Activated T-cell treated with anti-CD3 and anti-CD28 coated beads, Interleukin-2, amount 50 U/mL, for 48 hours (primary cell): ENCODE results near the gene CST8.

ENCODE experiments used
- DNase-seq, 2 experiments: peaks; one replicate each; pipeline ENCODE4 v3.0.0-alpha.2; 2020

The CST8 gene

GRCh38 chr20:23524146-23524545 lies 33.2 kb downstream of the CST8 start:
- no peak for DNase-seq

GRCh38 chr20:23526850-23527249 lies 35.9 kb downstream of the CST8 start:
- no peak for DNase-seq

- DNase-seq: peak in 1 of 2 experiments; percentile 17
Measured at GRCh38 chr20:23528867-23529431, 38.0 kb downstream of the CST8 start.

- no peak for DNase-seq
Measured at GRCh38 chr20:23530937-23531567, 40.1 kb downstream of the CST8 start.

GRCh38 chr20:23532533-23532932 lies 41.6 kb downstream of the CST8 start:
- DNase-seq: no peak

- DNase-seq: no peak
Measured at GRCh38 chr20:23533161-23533560, 42.2 kb downstream of the CST8 start.

- no peak for DNase-seq
Measured at GRCh38 chr20:23534801-23535593, 44.1 kb downstream of the CST8 start.

- no peak for DNase-seq
Measured at GRCh38 chr20:23536328-23536974, 45.5 kb downstream of the CST8 start.

GRCh38 chr20:23537030-23537429 lies 46.1 kb downstream of the CST8 start:
- no peak for DNase-seq

GRCh38 chr20:23540624-23541023 lies 49.7 kb downstream of the CST8 start:
- DNase-seq: no peak

- DNase-seq: no peak
Measured at GRCh38 chr20:23541330-23541729, 50.4 kb downstream of the CST8 start.

GRCh38 chr20:23541776-23542175 lies 50.9 kb downstream of the CST8 start:
- DNase-seq: no peak

GRCh38 chr20:23542801-23543200 lies 51.9 kb downstream of the CST8 start:
- no peak for DNase-seq

GRCh38 chr20:23544133-23544532 lies 53.2 kb downstream of the CST8 start:
- no peak for DNase-seq
